Nephron progenitor cell (in vitro differentiated cells): ENCODE data around the gene CRADD.
A peak's percentile ranks its signal among the peaks of the same experiment; 100 is the strongest.

Experiments used
- DNase-seq: peaks from one replicate; pipeline ENCODE4 v3.0.0; 2021
- H3K27ac Mint-ChIP-seq: 2 replicates; pipeline ENCODE4 v1.8.0; 2021; ENCODE audit warnings: mild to moderate bottlenecking, moderate library complexity, mixed read lengths
- H3K27me3 Mint-ChIP-seq: 2 replicates; pipeline ENCODE4 v1.8.0; 2021; ENCODE audit warnings: mild to moderate bottlenecking, low read depth, mixed read lengths; ENCODE audit not compliant: poor library complexity
- H3K36me3 Mint-ChIP-seq: 2 replicates; pipeline ENCODE4 v1.8.0; 2021; ENCODE audit warnings: low read depth, mixed read lengths
- H3K4me1 Mint-ChIP-seq: 2 replicates; pipeline ENCODE4 v1.8.0; 2021; ENCODE audit warnings: mixed read lengths
- H3K4me3 Mint-ChIP-seq: 2 replicates; pipeline ENCODE4 v1.8.0; 2021; ENCODE audit warnings: mild to moderate bottlenecking, moderate library complexity, mixed read lengths
- H3K9me3 Mint-ChIP-seq: 2 replicates; pipeline ENCODE4 v1.8.0; 2021; ENCODE audit warnings: mild to moderate bottlenecking, moderate library complexity, mixed read lengths
- TF ChIP-seq, protein P1 (sequence below): fragments of 200-600 bp; sonication (generic); IDR thresholded peaks from 2 replicates; pipeline ENCODE4 v1.5.0; 2021; ENCODE audit warnings: antibody characterized with exemption

Gene CRADD

DNA sequence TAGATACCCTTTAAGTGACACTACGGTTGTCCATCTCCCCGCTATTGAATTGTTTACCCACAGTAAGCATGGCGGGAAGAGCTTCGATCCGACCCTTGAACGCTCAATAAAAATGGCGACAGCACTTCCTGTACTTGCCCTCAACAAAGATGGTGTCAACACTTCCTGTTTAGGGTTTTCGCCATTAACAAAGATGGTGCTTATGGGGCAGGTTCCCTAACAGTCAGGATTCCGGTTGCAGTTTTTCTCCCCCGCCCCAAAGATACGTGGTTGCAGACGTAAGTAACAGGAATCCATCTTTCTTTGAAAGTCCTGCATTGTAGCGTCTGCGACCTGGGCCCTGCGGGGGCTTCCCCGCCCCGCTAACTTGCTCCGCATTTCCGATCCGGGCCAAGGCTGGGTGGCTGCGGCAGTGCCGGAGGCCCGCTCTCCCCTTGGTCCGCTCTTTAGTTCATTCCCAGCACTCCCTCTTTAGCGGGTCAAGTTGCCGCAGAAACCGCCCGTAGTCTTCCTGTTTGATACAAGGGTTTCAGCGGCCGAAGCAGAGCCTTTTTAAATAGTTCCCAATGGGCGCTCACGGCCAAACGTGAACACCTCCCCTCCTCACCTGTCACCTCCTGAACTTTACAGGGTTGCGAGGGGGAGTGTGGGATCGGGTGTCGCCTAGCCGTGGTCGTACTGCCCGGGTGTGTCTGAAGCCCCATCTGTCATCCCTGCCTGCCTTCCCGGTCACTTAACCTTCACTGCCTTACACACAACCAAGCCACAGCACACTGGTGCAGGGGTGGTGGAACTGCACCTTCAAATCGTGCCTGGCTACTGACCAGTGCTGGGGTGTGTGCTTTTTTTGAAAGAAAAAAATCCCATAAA is at the start of gene CRADD:
CRADD (plus strand) TSS at position 181 of the 870 bp plus-strand sequence.
- Mint-ChIP-seq H3K27ac (peak within 1 kb of the TSS; percentile 100), H3K4me1 (peaks cover 42% of the 10 kb centered on the region), H3K4me3 (peak within 1 kb of the TSS; percentile 94), H3K27me3 (peaks cover 9% of the 10 kb centered on the region), H3K36me3 (no peaks in the 10 kb centered on the region), H3K9me3 (no peaks in the 10 kb centered on the region)
- TF ChIP-seq, protein P1, sequence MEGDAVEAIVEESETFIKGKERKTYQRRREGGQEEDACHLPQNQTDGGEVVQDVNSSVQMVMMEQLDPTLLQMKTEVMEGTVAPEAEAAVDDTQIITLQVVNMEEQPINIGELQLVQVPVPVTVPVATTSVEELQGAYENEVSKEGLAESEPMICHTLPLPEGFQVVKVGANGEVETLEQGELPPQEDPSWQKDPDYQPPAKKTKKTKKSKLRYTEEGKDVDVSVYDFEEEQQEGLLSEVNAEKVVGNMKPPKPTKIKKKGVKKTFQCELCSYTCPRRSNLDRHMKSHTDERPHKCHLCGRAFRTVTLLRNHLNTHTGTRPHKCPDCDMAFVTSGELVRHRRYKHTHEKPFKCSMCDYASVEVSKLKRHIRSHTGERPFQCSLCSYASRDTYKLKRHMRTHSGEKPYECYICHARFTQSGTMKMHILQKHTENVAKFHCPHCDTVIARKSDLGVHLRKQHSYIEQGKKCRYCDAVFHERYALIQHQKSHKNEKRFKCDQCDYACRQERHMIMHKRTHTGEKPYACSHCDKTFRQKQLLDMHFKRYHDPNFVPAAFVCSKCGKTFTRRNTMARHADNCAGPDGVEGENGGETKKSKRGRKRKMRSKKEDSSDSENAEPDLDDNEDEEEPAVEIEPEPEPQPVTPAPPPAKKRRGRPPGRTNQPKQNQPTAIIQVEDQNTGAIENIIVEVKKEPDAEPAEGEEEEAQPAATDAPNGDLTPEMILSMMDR = no peak
- DNase-seq = peak; percentile 73

DNA sequence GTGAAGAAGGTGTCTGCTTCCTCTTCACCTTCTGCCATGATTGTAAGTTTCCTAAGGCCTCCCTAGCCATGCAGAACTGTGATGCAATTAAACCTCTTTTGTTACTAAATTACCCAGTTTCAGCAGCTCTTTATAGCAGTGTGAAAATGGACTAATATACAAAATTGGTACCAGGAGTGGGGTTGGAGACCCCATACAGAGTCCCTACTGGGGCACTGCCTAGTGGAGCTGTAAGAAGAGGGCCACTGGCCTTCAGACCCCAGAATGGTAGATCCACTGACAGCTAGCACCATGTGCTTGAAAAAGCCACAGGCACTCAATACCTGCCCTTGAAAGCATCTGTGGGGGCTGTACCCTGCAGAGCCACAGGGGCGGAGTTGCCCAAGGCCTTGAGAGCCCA is 44.8 kb upstream of the CRADD start:
- no peak for DNase-seq
- Mint-ChIP-seq H3K4me1 (no peaks in the 10 kb centered on the region), H3K4me3 (no peak overlapping the region), H3K36me3 (no peaks in the 10 kb centered on the region), H3K27me3 (no peaks in the 10 kb centered on the region), H3K27ac (no peak overlapping the region), H3K9me3 (peaks cover 14% of the 10 kb centered on the region)
- TF ChIP-seq, protein P1 = no peak

DNA sequence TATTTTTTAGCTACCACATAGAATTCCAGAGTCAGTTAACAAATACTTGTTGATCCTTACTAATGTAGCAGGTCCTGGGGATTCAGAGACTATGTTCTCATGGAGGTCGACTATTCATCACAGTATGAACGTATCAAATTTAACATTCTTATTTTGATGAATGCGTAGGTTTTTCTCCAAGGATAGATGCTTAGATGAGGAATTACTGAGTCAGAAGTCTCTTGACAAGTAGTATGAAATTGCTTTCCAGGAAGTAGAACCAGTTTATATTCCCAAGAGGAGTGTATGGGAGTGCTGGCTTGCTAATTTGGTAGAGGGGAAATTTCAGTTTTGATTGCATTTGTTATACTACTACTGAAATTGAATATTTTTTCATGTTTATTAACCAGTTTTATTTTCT is 42.8 kb upstream of the CRADD start:
- TF ChIP-seq, protein P1 = no peak
- Mint-ChIP-seq H3K36me3 (no peaks in the 10 kb centered on the region), H3K4me3 (no peak overlapping the region), H3K4me1 (peaks cover 19% of the 10 kb centered on the region), H3K27ac (no peak overlapping the region), H3K27me3 (no peaks in the 10 kb centered on the region), H3K9me3 (peaks cover 14% of the 10 kb centered on the region)
- DNase-seq = no peak

DNA sequence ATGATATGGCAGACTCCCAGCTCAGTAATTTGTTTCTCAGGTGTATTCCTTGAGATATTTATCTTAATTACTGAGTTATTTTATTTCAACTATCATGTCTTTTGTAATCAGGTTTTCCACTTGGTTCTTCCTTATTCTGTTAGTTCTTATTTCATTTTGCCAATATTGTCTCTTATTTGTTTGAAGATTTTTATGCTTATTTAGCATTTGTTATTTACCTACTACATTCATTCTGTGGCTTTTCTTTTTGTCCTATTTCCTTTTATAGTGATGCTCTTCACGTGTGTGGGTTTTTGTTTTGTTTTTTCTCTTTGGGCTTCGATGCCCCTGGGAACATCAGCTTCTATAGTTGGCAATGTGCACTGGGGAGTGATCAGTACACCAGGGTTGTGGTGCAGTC is 40.5 kb upstream of the CRADD start:
- peaks cover 14% of the 10 kb centered on the region for H3K9me3 Mint-ChIP-seq
- H3K4me1 Mint-ChIP-seq = peaks cover 23% of the 10 kb centered on the region
- DNase-seq = no peak
- H3K27me3 Mint-ChIP-seq = peaks cover 2% of the 10 kb centered on the region
- H3K36me3 Mint-ChIP-seq = no peaks in the 10 kb centered on the region
- no peak overlapping the region for H3K27ac Mint-ChIP-seq
- no peak overlapping the region for H3K4me3 Mint-ChIP-seq
- TF ChIP-seq, protein P1 = no peak

DNA sequence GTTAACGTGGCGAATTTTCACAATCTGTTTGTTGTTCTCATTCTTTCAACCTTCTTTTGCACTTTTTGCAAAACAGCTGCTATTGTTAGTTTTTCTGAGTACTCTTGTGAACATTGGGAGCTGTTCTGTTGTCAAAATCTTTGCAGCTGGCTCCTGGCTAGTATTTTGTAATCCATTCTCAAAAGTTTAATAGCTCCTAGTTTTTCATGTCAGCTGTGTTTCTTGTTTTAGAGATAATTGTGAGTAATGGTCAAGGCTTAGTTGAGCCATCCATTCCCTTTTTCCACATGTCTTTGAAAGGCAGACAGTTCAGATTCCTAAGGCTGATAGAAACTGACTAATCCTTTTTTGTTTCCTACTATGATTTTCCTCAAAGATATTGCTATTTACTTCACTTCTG is 39.1 kb upstream of the CRADD start:
- Mint-ChIP-seq H3K27me3 (peaks cover 2% of the 10 kb centered on the region), H3K27ac (no peak overlapping the region), H3K4me1 (peaks cover 23% of the 10 kb centered on the region), H3K9me3 (peaks cover 3% of the 10 kb centered on the region), H3K36me3 (no peaks in the 10 kb centered on the region), H3K4me3 (no peak overlapping the region)
- DNase-seq = no peak
- TF ChIP-seq, protein P1 = no peak

DNA sequence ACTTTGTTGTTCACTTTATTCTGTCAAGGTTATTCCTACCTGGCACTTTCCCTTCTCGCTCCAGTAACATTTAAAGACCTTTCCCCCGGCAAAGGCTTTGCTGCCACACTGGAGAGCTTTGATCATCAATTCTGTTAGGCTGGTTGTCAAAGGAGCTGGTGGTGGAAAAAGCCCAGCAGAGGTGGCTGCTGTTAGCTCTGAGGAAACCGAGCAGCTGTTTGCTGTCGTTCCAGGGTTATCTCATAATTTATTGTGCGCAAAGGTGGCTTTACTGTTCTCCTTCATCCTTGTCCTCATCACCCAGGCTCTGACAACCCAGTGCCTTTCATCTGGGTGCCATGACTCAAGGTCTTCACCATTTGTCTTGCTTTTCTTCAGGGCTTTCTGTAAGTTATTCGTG is 38.2 kb upstream of the CRADD start:
- no peak overlapping the region for H3K4me3 Mint-ChIP-seq
- H3K9me3 Mint-ChIP-seq = peaks cover under 1% of the 10 kb centered on the region
- peak overlapping the region; percentile 50 for H3K27ac Mint-ChIP-seq
- DNase-seq = peak; percentile 26
- TF ChIP-seq, protein P1 = no peak
- H3K4me1 Mint-ChIP-seq = peaks cover 23% of the 10 kb centered on the region
- H3K27me3 Mint-ChIP-seq = peaks cover 5% of the 10 kb centered on the region
- no peaks in the 10 kb centered on the region for H3K36me3 Mint-ChIP-seq
